Calu3 (cell line): ENCODE results near the gene LDLR. TPM values are rescaled to one million over a fixed set of nuclear protein-coding genes. Genes with fewer than 3 reads are reported as not detected.
A peak's percentile ranks its signal among the peaks of the same experiment; 100 is the strongest.

Experiments used
- Bru-seq: library from RNA; stranded (reverse); fragments of 400-500 nt; gene quantifications from one replicate; lab custom pipeline; 2021; lab: Mats Ljungman, UMichigan
- BruChase-seq, 2 experiments: library from RNA; stranded (reverse); fragments of 400-500 nt; gene quantifications; one replicate each; lab custom pipeline; 2021; lab: Mats Ljungman, UMichigan
- BruUV-seq: library from RNA; stranded (reverse); fragments of 400-500 nt; replicated peaks from 2 replicates; lab custom pipeline; 2021; lab: Mats Ljungman, UMichigan
- CTCF ChIA-PET: fragments of 300-600 bp; sonication (Branson Sonifier 250); formaldehyde crosslinking; loops from one replicate; lab custom pipeline; 2022; ENCODE audit warnings: antibody characterized with exemption; lab: Charles Lee
- DNase-seq: peaks from one replicate; pipeline ENCODE4 v3.0.0; 2022
- H3K27ac Mint-ChIP-seq: one replicate; pipeline ENCODE4 v1.8.0; 2022; ENCODE audit warnings: mixed read lengths; ENCODE audit not compliant: unreplicated experiment
- H3K27me3 Mint-ChIP-seq: one replicate; pipeline ENCODE4 v1.8.0; 2022; ENCODE audit warnings: mixed read lengths; ENCODE audit not compliant: unreplicated experiment
- H3K36me3 Mint-ChIP-seq: one replicate; pipeline ENCODE4 v1.8.0; 2022; ENCODE audit warnings: mild to moderate bottlenecking, moderate library complexity, mixed read lengths; ENCODE audit not compliant: insufficient read depth, unreplicated experiment
- H3K4me1 Mint-ChIP-seq: one replicate; pipeline ENCODE4 v1.8.0; 2022; ENCODE audit warnings: mild to moderate bottlenecking, low read depth, mixed read lengths; ENCODE audit not compliant: unreplicated experiment
- H3K4me3 Mint-ChIP-seq: one replicate; pipeline ENCODE4 v1.8.0; 2022; ENCODE audit warnings: mild to moderate bottlenecking, low read depth, moderate library complexity, mixed read lengths; ENCODE audit not compliant: unreplicated experiment
- H3K9me3 Mint-ChIP-seq: one replicate; pipeline ENCODE4 v1.8.0; 2022; ENCODE audit warnings: low read depth, mixed read lengths; ENCODE audit not compliant: unreplicated experiment
- intact Hi-C: fragments of 100-400 bp; cut with micrococcal nuclease; formaldehyde crosslinking; loops from one replicate; pipeline ENCODE4 v1.10.0; 2022; ENCODE audit not compliant: unreplicated experiment
- long read RNA-seq: library from polyadenylated mRNA; stranded (forward); transcript quantifications from one replicate; pipeline ENCODE4 v2.0.0, GENCODE V29; 2022
- total RNA-seq: library from RNA; stranded (reverse); gene quantifications from 2 replicates; pipeline ENCODE4 v1.2.3, GENCODE V29; 2022
- TF ChIP-seq, protein P1 (sequence below): fragments of 200-600 bp; IDR thresholded peaks from one replicate; pipeline ENCODE4 v1.8.0; 2022; ENCODE audit warnings: antibody characterized with exemption; ENCODE audit not compliant: unreplicated experiment

The LDLR gene
- total RNA-seq (289 and 294 TPM in 2 replicates), Bru-seq, nascent RNA (percentile 97 among the genes with signal in this experiment), BruChase-seq, experiment 1, labeled RNA remaining after a 6-hour chase (percentile 93 among the genes with signal in this experiment), BruChase-seq, experiment 2, labeled RNA remaining after a 2-hour chase (percentile 95 among the genes with signal in this experiment)
- long read RNA-seq, transcript LDLR-208 (18 exons, 3,617 nt), result major isoform, 67 of 150 reads
- long read RNA-seq, partial matches to known transcripts, result 30 of 150 reads
- long read RNA-seq, other reads (novel, unspliced or antisense), result 50 of 150 reads

GRCh38 chr19:11089254-11090013 is at the start of gene LDLR:
TSS of gene LDLR (plus strand) at chr19:11089463. CDS start at chr19:11089549, 86 bp downstream.
- no peaks in the 10 kb centered on the region for H3K27me3 Mint-ChIP-seq

DNA sequence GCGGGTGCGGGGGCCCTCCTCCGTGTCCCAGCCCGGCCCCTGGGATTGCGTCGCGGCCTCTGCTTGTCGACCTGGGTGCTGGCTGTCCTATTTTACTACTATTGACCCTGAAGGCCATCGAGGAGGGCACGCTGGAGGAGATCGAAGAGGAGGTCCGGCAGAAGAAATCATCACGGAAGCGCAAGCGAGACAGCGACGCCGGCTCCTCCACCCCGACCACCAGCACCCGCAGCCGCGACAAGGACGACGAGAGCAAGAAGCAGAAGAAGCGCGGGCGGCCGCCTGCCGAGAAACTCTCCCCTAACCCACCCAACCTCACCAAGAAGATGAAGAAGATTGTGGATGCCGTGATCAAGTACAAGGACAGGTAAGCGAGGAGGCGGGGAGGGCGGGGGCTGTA is 48.1 kb upstream of the LDLR start:
- H3K9me3 Mint-ChIP-seq, result no peaks in the 10 kb centered on the region
- no peaks in the 10 kb centered on the region for H3K27me3 Mint-ChIP-seq
- peaks cover 21% of the 10 kb centered on the region for H3K4me1 Mint-ChIP-seq
- intact Hi-C loops, result no loop called here
- peaks cover 43% of the 10 kb centered on the region for H3K36me3 Mint-ChIP-seq
- H3K27ac Mint-ChIP-seq, result peak overlapping the region; percentile 79
- TF ChIP-seq, protein P1, sequence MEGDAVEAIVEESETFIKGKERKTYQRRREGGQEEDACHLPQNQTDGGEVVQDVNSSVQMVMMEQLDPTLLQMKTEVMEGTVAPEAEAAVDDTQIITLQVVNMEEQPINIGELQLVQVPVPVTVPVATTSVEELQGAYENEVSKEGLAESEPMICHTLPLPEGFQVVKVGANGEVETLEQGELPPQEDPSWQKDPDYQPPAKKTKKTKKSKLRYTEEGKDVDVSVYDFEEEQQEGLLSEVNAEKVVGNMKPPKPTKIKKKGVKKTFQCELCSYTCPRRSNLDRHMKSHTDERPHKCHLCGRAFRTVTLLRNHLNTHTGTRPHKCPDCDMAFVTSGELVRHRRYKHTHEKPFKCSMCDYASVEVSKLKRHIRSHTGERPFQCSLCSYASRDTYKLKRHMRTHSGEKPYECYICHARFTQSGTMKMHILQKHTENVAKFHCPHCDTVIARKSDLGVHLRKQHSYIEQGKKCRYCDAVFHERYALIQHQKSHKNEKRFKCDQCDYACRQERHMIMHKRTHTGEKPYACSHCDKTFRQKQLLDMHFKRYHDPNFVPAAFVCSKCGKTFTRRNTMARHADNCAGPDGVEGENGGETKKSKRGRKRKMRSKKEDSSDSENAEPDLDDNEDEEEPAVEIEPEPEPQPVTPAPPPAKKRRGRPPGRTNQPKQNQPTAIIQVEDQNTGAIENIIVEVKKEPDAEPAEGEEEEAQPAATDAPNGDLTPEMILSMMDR, result no peak
- peak overlapping the region; percentile 8 for H3K4me3 Mint-ChIP-seq
- no TSS peak for BruUV-seq
- CTCF ChIA-PET, result interaction anchor here (0.5 kb wide), 1 partner anchor 67 kb away, joined by 3 read pairs; no protein-coding TSS in a partner anchor
- no peak for DNase-seq

More at GRCh38 chr19:11089254-11090013, at the start of gene LDLR:
- H3K4me3 Mint-ChIP-seq, result peak within 1 kb of the TSS; percentile 84
- H3K36me3 Mint-ChIP-seq, result peaks cover 62% of the 10 kb centered on the region
- DNase-seq, result peak; percentile 85
- H3K9me3 Mint-ChIP-seq, result no peaks in the 10 kb centered on the region
- H3K27ac Mint-ChIP-seq, result peak within 1 kb of the TSS; percentile 91
- CTCF ChIA-PET, result interaction anchor here (0.5 to 1.4 kb wide), 4 partner anchors 53 to 388 kb away, joined by 3 to 4 read pairs (median 3); no protein-coding TSS in a partner anchor
- BruUV-seq, result TSS peak; percentile 22
- TF ChIP-seq, protein P1, result no peak
- H3K4me1 Mint-ChIP-seq, result no peaks in the 10 kb centered on the region
- intact Hi-C loops, result loop anchor here (2.0 kb wide), 1 partner anchor 47 kb away; no protein-coding TSS in a partner anchor

DNA sequence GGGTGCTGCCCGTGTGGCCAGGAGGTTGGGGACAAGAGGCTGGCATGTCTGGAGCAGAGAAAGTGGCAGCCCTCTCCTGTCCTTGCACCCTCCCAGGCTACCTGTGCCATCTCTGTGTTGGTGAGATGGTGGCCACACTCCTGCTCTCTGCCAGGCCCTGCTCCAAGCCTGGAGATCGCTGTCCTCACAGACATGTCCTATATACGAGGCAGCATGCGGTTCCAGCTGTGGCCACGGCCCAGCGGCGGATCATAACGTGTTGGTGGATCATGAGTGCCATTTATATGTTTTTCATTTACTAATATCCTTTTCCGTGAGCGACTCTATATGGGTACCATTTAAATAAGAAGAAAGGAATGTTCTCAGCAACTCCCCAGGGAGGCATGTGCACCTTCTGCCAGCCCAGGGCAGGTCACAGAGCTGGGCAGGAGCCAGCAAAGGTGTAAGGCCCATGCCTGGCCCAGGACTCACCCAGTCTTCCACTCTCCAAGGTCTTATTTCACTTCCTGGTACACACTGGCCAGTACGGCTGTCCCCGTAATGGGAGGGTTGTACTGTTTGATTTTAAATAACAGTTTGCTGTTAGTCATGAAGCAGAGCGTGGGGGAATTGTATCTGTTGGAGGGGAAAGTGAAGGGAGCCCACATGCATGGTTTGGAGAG is 47.2 kb upstream of the LDLR start:
- peaks cover 43% of the 10 kb centered on the region for H3K36me3 Mint-ChIP-seq
- CTCF ChIA-PET, result no interaction called here
- TSS peak; percentile 64 for BruUV-seq
- intact Hi-C loops, result loop anchor here (2.0 kb wide), 1 partner anchor 47 kb away; the partner anchor contains the start of gene LDLR
- H3K27me3 Mint-ChIP-seq, result no peaks in the 10 kb centered on the region
- H3K9me3 Mint-ChIP-seq, result no peaks in the 10 kb centered on the region
- H3K27ac Mint-ChIP-seq, result peak overlapping the region; percentile 79
- H3K4me1 Mint-ChIP-seq, result peaks cover 21% of the 10 kb centered on the region
- peak overlapping the region; percentile 8 for H3K4me3 Mint-ChIP-seq
- DNase-seq, result peak; percentile 82
- TF ChIP-seq, protein P1, result no peak

DNA sequence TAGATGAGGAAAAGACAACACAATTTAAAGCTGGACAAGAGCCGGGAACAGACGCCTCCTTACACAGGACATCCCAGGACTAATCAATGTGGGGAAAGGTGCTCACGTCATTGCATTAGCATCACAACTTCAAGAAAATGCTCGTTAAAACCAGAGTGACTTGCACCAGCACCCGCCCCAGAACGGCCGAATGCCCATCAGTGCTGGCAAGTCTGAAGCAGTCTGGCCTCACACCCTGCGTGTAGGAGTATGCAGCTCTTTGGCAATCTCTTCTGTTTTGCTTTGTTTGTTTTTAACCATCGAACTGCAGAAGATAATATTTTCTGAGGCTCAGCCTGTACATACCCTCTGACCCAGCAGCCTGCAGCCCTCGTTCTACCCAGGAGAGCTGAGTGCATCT is 44.8 kb upstream of the LDLR start:
- no peak overlapping the region for H3K4me3 Mint-ChIP-seq
- no peak for DNase-seq
- CTCF ChIA-PET, result no interaction called here
- H3K4me1 Mint-ChIP-seq, result peaks cover 21% of the 10 kb centered on the region
- H3K27ac Mint-ChIP-seq, result no peak overlapping the region
- TF ChIP-seq, protein P1, result no peak
- no TSS peak for BruUV-seq
- H3K36me3 Mint-ChIP-seq, result peaks cover 36% of the 10 kb centered on the region
- no peaks in the 10 kb centered on the region for H3K9me3 Mint-ChIP-seq
- H3K27me3 Mint-ChIP-seq, result no peaks in the 10 kb centered on the region
- intact Hi-C loops, result no loop called here
